DMS114 treated with DMSO at 0.1 percent for 48 hours (cell line): Measurements from ENCODE around the gene PLA2G4F.
"Not testable (repeated sequence)": the region's sequence is repeated elsewhere in the genome, so short reads cannot be mapped to it uniquely, and the experiment has no call there.

Experiments
- DNase-seq: peaks from one replicate; lab custom pipeline; 2025; ENCODE audit not compliant: unreplicated experiment; lab: John Stamatoyannopoulos, UW

Gene PLA2G4F

DNA sequence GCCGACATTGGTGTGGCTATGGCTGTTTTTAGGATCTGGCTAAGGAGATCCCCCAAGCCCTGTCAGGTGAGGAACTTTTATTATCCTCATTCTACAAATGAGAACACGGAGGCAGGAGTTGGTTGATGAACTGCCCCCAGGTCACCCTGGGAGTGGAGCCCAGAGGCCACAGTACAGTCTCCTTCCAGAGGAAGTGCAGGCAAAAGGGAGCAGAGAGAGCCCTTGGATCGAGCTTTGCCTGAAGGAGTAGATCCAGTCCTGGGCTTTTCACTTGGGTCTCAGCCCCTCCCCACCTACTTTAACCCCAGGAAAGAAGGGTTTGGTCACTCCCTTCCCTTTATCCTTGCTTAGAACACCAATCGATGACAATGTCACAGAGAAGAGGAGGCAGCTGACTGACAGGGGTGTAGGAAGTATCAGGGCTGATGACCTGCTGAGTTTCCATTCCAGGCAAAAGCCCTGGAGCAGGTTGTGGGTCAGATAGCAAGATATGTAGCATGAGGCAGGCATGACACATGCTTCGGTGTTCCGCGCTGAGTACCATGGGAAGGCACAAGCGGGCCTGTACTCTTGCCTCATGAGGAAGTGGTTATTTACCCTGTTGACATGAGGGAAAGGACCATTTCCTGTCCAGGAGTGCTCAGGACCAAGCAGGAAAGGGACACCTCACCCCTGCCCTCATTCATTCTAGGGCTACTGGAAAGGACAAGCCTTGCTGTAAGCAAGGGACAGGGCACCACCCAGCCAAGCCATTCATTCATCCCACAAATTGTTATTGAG is 56.2 kb downstream of the PLA2G4F start:
- no peak for DNase-seq

DNA sequence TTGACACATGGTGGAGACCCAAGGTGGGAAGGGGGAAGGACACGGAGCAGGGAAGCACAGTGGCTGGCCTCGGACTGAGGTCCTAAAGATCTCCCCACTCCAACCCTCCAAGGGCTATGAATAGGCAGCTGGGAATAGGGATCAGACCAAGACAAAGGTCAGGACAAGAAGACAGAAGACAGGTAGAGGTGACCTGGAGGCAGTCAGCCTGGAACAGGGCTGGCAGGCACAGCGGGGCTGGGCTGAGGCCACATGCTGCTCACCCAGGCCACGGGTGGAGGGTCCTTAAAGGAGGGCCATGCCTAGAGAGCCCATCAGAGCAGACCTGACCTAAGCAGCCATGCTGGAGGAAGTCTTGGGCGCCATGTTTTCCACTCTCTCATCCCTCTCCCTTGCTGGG is 59.4 kb downstream of the PLA2G4F start:
- DNase-seq: no peak

DNA sequence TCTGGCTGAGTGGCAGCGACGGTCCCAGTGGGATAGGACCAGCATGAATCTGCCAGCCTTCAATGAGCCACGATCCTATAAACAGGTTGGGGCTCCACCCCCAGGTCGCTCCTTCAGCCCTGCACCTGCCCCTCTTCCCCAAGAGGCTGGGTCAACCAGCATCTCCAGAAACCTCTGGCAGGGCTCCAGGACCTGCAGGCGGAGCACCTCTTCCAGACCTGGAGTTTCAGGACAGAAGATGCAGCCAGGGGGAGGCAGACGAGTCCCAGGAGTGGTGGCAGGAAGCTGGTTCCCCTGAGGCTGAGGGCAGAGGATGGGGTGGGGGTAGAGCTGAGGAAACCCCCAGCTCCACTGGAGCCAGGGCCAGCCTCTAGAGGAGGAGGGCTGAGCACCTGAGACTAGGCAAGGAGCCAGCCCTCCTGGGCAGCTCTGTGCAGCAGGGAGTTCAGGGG is 61.9 kb downstream of the PLA2G4F start, which contains the start of gene PLA2G4D:
Gene PLA2G4D, minus strand, starts transcription at position 51 of the 452 bp plus-strand sequence. CDS start 103 bp downstream, outside the sequence.
- DNase-seq: no peak

- no peak for DNase-seq
Observed at GRCh38 chr15:42093966-42094365, 62.5 kb downstream of the PLA2G4F start.

GRCh38 chr15:42092398-42093318 is 63.8 kb downstream of the PLA2G4F start:
- DNase-seq: no peak

GRCh38 chr15:42091753-42092397 is 64.6 kb downstream of the PLA2G4F start:
- DNase-seq: not testable (repeated sequence)

DNA sequence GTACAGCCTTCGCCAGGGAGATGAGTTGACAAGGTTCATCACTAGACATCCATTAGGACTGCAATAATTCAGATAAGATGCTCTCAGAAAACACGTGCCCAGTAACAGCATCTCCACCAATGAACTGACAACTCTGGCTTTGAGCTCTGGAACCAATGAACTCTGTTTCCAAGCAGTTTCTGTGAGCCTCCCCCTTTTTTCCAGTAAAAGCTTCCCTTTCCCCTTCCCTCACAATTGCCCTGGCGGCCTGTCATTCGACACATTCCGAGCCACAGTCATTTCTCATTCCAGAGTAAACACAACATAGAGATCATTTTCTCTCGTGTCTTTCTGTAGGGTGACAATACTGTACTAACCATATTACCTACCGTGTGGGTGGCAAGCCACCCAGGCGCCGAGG is 65.7 kb downstream of the PLA2G4F start:
- no peak for DNase-seq

DNA sequence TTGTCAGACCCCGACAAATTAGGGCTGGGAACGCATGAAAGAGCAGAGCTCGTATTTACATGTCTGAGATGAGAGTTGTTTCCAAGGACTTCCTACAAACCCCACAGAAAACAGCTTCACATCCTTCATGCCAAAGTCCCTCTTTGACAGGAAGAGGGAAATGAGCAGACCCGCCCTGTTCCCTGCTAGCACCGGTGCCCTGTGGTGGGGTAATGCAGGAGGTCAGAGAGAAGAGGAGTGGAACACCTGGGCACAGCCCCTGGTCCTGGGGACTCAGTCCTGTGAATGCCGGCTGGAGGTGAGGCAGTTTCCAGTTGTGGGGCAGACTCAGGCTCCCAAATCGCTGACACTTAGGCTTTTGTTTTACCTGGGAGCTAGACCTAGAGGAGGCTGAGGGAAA is 66.1 kb downstream of the PLA2G4F start:
- DNase-seq: no peak

DNA sequence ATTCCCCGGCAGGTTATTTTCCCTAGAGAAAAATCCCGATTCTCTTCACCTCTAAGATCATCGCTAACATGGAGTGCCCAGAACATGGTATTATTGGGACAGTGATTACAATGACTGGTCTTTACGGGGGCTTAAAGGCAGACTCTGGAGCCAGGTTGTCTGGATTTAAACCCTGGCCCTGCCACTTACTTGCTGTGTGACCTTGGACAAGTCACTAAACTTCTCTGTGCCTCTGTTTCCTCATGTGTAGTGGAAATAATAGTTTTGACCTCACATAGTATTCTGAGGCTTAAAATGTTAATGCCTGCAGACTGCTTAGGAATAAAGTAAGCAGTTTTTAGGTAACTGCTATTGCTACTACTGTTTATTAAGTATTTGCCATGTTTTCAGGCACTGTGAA is 66.5 kb downstream of the PLA2G4F start:
- no peak for DNase-seq
